B cell (primary cell): ENCODE results near the gene SNX32. TPM values are rescaled to one million over a fixed set of nuclear protein-coding genes. Genes with fewer than 3 reads are reported as not detected.

Source experiments
- ATAC-seq: fragments of 200-7000 bp; cut with Tn5 transposase; one replicate; pipeline ENCODE4 v1.10.0; 2021; ENCODE audit warnings: low read depth, mild to moderate bottlenecking, moderate number of reproducible peaks, moderate library complexity
- CTCF ChIA-PET: fragments of 350-600 bp; sonication (Branson Sonifier 250); formaldehyde crosslinking; loops from one replicate; lab custom pipeline; 2021; ENCODE audit warnings: antibody characterized with exemption, inconsistent platforms; lab: Charles Lee
- POLR2A ChIA-PET: fragments of 350-600 bp; sonication (Branson Sonifier 250); formaldehyde crosslinking; loops from one replicate; lab custom pipeline; 2021; ENCODE audit warnings: antibody characterized with exemption; lab: Charles Lee
- DNase-seq: peaks from one replicate; pipeline ENCODE4 v3.0.0; 2013
- H2AFZ ChIP-seq: 2 replicates; pipeline ENCODE4 v1.6.1; 2012; ENCODE audit warnings: mild to moderate bottlenecking, low read depth, low read length; ENCODE audit not compliant: insufficient read depth, poor library complexity, severe bottlenecking
- H3K27ac ChIP-seq, 2 donors: 1 replicate in 1 of 2; 2 replicates in 1 of 2; pipeline ENCODE4 v1.5.1; 2012 to 2013; ENCODE audit warnings: low read length in 2 of 2, mild to moderate bottlenecking in 2 of 2, moderate library complexity in 1 of 2
- H3K27me3 ChIP-seq, 4 experiments: fragments of 200-600 bp in 1 of 4; sonication (generic) in 1 of 4; replicated peaks in 1 of 4; 1 replicate in 2 of 4; 2 replicates in 2 of 4; pipeline versions ENCODE4 v1.6.1 to v1.7.0; 2013 to 2016; ENCODE audit warnings: low read length in 3 of 4, mild to moderate bottlenecking in 2 of 4, mixed read lengths in 1 of 4, moderate library complexity in 1 of 4; ENCODE audit not compliant: insufficient read depth in 4 of 4, control insufficient read depth in 3 of 4; ENCODE audit errors: control extremely low read depth in 1 of 4
- H3K36me3 ChIP-seq, 2 experiments: replicated peaks in 1 of 2; 1 replicate in 1 of 2; 2 replicates in 1 of 2; pipeline versions ENCODE4 v1.6.1 to v1.7.1; 2013; ENCODE audit warnings: low read length in 1 of 2; ENCODE audit not compliant: insufficient read depth in 2 of 2, control insufficient read depth in 1 of 2; ENCODE audit errors: control extremely low read depth in 1 of 2, extremely low read depth in 1 of 2
- H3K4me1 ChIP-seq, 2 donors: fragments of 200-600 bp in 1 of 2; sonication (generic) in 1 of 2; 1 replicate in 1 of 2; 2 replicates in 1 of 2; pipeline versions ENCODE4 v1.5.1 to v1.6.1; 2013 to 2017; ENCODE audit warnings: low read length in 2 of 2; ENCODE audit not compliant: control insufficient read depth in 2 of 2, insufficient read depth in 2 of 2
- H3K4me2 ChIP-seq: replicated peaks from 2 replicates; pipeline ENCODE3; 2012; ENCODE audit warnings: mild to moderate bottlenecking, low read depth, low read length; ENCODE audit not compliant: poor library complexity, severe bottlenecking
- H3K4me3 ChIP-seq, 5 experiments: fragments of 200-600 bp in 1 of 5; sonication (generic) in 1 of 5; 1 replicate in 3 of 5; 2 replicates in 2 of 5; pipeline versions ENCODE4 v1.5.1 to v1.7.0; 2011 to 2016; ENCODE audit warnings: low read length in 4 of 5, mild to moderate bottlenecking in 4 of 5, low read depth in 2 of 5, control low read depth in 1 of 5, moderate library complexity in 1 of 5; ENCODE audit not compliant: insufficient read depth in 1 of 5; ENCODE audit errors: control extremely low read depth in 1 of 5, extremely low read depth in 1 of 5
- H3K79me2 ChIP-seq: fragments of 200-600 bp; sonication (generic); one replicate; pipeline ENCODE4 v1.6.0; 2016; ENCODE audit warnings: low read length; ENCODE audit not compliant: control insufficient read depth, insufficient read depth
- H3K9ac ChIP-seq: fragments of 200-600 bp; sonication (generic); 2 replicates; pipeline ENCODE4 v1.6.1; 2017; ENCODE audit warnings: mild to moderate bottlenecking, low read length, moderate library complexity
- H3K9me3 ChIP-seq, 3 donors: one replicate each; pipeline versions ENCODE4 v1.6.1 to v1.7.1; 2013; ENCODE audit warnings: low read length in 2 of 3; ENCODE audit not compliant: control insufficient read depth in 2 of 3, insufficient read depth in 1 of 3; ENCODE audit errors: control extremely low read depth in 1 of 3
- H4K20me1 ChIP-seq: 2 replicates; pipeline ENCODE4 v1.6.0; 2012; ENCODE audit warnings: mild to moderate bottlenecking, low read length; ENCODE audit not compliant: insufficient read depth, control insufficient read depth, poor library complexity, severe bottlenecking
- H3K27ac Mint-ChIP-seq: one replicate; pipeline ENCODE4 v1.8.0; 2021; ENCODE audit warnings: mixed read lengths
- H3K27me3 Mint-ChIP-seq: one replicate; pipeline ENCODE4 v1.8.0; 2021; ENCODE audit warnings: mixed read lengths
- H3K4me1 Mint-ChIP-seq: one replicate; pipeline ENCODE4 v1.8.0; 2021; ENCODE audit warnings: mixed read lengths
- H3K4me3 Mint-ChIP-seq: one replicate; pipeline ENCODE4 v1.8.0; 2021; ENCODE audit warnings: mixed read lengths
- H3K9me3 Mint-ChIP-seq: one replicate; pipeline ENCODE4 v1.8.0; 2022; ENCODE audit warnings: mixed read lengths; ENCODE audit not compliant: insufficient read depth
- CTCF ChIP-seq: fragments of 200-600 bp; IDR thresholded peaks from one replicate; pipeline ENCODE4 v1.8.0; 2022; ENCODE audit warnings: antibody characterized with exemption, mild to moderate bottlenecking
- EZH2 ChIP-seq: IDR thresholded peaks from 2 replicates; pipeline ENCODE4 v1.6.1; 2012; ENCODE audit warnings: borderline replicate concordance, low read depth, mild to moderate bottlenecking, moderate library complexity, low read length; ENCODE audit not compliant: insufficient read depth, poor library complexity, severe bottlenecking
- WGBS: methylation state at CpG from one replicate; pipeline ENCODE4 v1.1.5; 2013; ENCODE audit warnings: missing lambda C conversion rate; ENCODE audit not compliant: insufficient coverage; 5-methylcytosine and 5-hydroxymethylcytosine counted together
- intact Hi-C: fragments of 100-400 bp; cut with micrococcal nuclease; formaldehyde crosslinking; loops from one replicate; pipeline ENCODE4 v1.10.0; 2022
- polyA plus RNA-seq: library from polyadenylated mRNA; depleted of rRNA; stranded (reverse); fragments of >200 nt; gene quantifications from 2 replicates; pipeline ENCODE4 v1.2.3, GENCODE V29; 2012
- total RNA-seq, 2 donors: library from RNA; stranded (reverse); fragments of 120-200 nt in 1 of 2; gene quantifications; 1 replicate in 1 of 2; 2 replicates in 1 of 2; pipeline versions ENCODE4 v1.2.3 to v1.2.4, GENCODE V29; 2013 to 2022

The SNX32 gene
- total and polyA plus RNA-seq, 2 donors (not counting 1 experiment from before 2014, with no cell fraction given): 0.57 to 0.89 TPM

- H3K9me3 Mint-ChIP-seq: no peaks in the 10 kb centered on the region
- no peak for ATAC-seq
- CTCF ChIA-PET: interaction anchor here (0.7 to 7.0 kb wide), 5 partner anchors 10 to 21 kb away, joined by 3 to 71 read pairs (median 65); partner anchors contain the start of genes CCDC85B, CFL1, FIBP and MUS81
These were observed 39.0 kb downstream of the SNX32 start, which contains the start of gene EFEMP2 for GRCh38 chr11:65872586-65873317. EFEMP2 (minus strand) TSS chr11:65872800; CDS start chr11:65872354, 446 bp downstream.

More at GRCh38 chr11:65872586-65873317, 39.0 kb downstream of the SNX32 start, which contains the start of gene EFEMP2:
- peak within 1 kb of the TSS; percentile 92 for H3K4me3 Mint-ChIP-seq
- Histone ChIP-seq H3K27me3 (no peaks in the 10 kb centered on the region), H3K36me3 (no peaks in the 10 kb centered on the region), H3K4me3 (peak within 1 kb of the TSS; percentile 52 to 79 (median 63)), H3K9me3 (no peaks in the 10 kb centered on the region), H3K4me2 (peak within 1 kb of the TSS; percentile 91), H2AFZ (peak within 1 kb of the TSS; percentile 85), H3K27ac (peak within 1 kb of the TSS; percentile 81 to 91), H4K20me1 (no peaks in the 10 kb centered on the region), H3K79me2 (no peaks in the 10 kb centered on the region), H3K4me1 (peaks cover 10 to 29% of the 10 kb centered on the region in 2 donors), H3K9ac (peak within 1 kb of the TSS; percentile 70)
- no peak for DNase-seq
- peaks cover 26% of the 10 kb centered on the region for H3K4me1 Mint-ChIP-seq
- H3K27ac Mint-ChIP-seq: peak within 1 kb of the TSS; percentile 91
- intact Hi-C loops: loop anchor here (2.0 to 5.0 kb wide), 3 partner anchors 14 to 180 kb away; partner anchors contain the start of genes CFL1, FIBP and SF3B2
- no peak for TF ChIP-seq EZH2
- TF ChIP-seq CTCF: no peak
- POLR2A ChIA-PET: interaction anchor here (0.6 to 2.3 kb wide), 4 partner anchors 12 to 29 kb away, joined by 4 to 24 read pairs (median 18); partner anchors contain the start of genes CFL1, FIBP and MUS81
- H3K27me3 Mint-ChIP-seq: peaks cover 5% of the 10 kb centered on the region
- 6% methylated on average over 67 of the region's 69 CpGs for WGBS
